ENCODE results near the gene DLG1. TPM values are rescaled to one million over a fixed set of nuclear protein-coding genes. Genes with fewer than 3 reads are reported as not detected.
A peak's percentile ranks its signal among the peaks of the same experiment; 100 is the strongest.

DLG1 gene
- polyA plus RNA-seq, 2 donors = 39.4 to 40.7 TPM

GRCh38 chr3:197030379-197031314 lies 267.8 kb downstream of the DLG1 start:
- 77 to 91% methylated on average over 28 to 31 of the region's 33 CpGs for WGBS, 2 donors
- Histone ChIP-seq H3K4me1 (ENCODE audit: control insufficient read depth in 2 of 2, insufficient read depth in 2 of 2, low read length in 1 of 2) (peaks cover 4% of the 10 kb centered on the region in 2 donors), H3K4me3 (ENCODE audit: low read depth in 1 of 2, low read length in 2 of 2) (no peak overlapping the region), H3K27ac (ENCODE audit: low read depth in 2 of 2, low read length in 1 of 2) (no peak overlapping the region), H3K36me3 (ENCODE audit: control insufficient read depth in 2 of 2, insufficient read depth in 2 of 2, low read length in 1 of 2) (no peaks in the 10 kb centered on the region), H3K27me3 (ENCODE audit: control insufficient read depth in 1 of 2, insufficient read depth in 2 of 2, low read length in 2 of 2) (no peaks in the 10 kb centered on the region), H3K9me3 (ENCODE audit: control insufficient read depth in 2 of 2, insufficient read depth in 1 of 2, low read depth in 1 of 2, low read length in 1 of 2) (no peaks in the 10 kb centered on the region)

GRCh38 chr3:197029511-197030167 lies 268.8 kb downstream of the DLG1 start, which contains the start of gene MELTF:
MELTF (minus strand) TSS chr3:197029817; CDS start chr3:197029702, 115 bp downstream.
- no peaks in the 10 kb centered on the region for H3K27me3 ChIP-seq (ENCODE audit: control insufficient read depth in 1 of 2, insufficient read depth in 2 of 2, low read length in 2 of 2)
- H3K9me3 ChIP-seq (ENCODE audit: control insufficient read depth in 2 of 2, insufficient read depth in 1 of 2, low read depth in 1 of 2, low read length in 1 of 2) = no peaks in the 10 kb centered on the region
- H3K4me1 ChIP-seq (ENCODE audit: control insufficient read depth in 2 of 2, insufficient read depth in 2 of 2, low read length in 1 of 2) = peaks cover 4% of the 10 kb centered on the region in 2 donors
- WGBS, 2 donors = 2% methylated on average over 41 to 60 of the region's 60 CpGs
- H3K27ac ChIP-seq (ENCODE audit: low read depth in 2 of 2, low read length in 1 of 2) = no peak within 1 kb of the TSS
- peak within 1 kb of the TSS; percentile 38 to 45 for H3K4me3 ChIP-seq (ENCODE audit: low read depth in 1 of 2, low read length in 2 of 2)
- no peaks in the 10 kb centered on the region for H3K36me3 ChIP-seq (ENCODE audit: control insufficient read depth in 2 of 2, insufficient read depth in 2 of 2, low read length in 1 of 2)

- Histone ChIP-seq H3K36me3 (ENCODE audit: control insufficient read depth in 2 of 2, insufficient read depth in 2 of 2, low read length in 1 of 2) (no peaks in the 10 kb centered on the region), H3K4me1 (ENCODE audit: control insufficient read depth in 2 of 2, insufficient read depth in 2 of 2, low read length in 1 of 2) (peaks cover 4% of the 10 kb centered on the region in 2 donors), H3K9me3 (ENCODE audit: control insufficient read depth in 2 of 2, insufficient read depth in 1 of 2, low read depth in 1 of 2, low read length in 1 of 2) (no peaks in the 10 kb centered on the region), H3K27ac (ENCODE audit: low read depth in 2 of 2, low read length in 1 of 2) (no peak overlapping the region), H3K4me3 (ENCODE audit: low read depth in 1 of 2, low read length in 2 of 2) (peak overlapping the region; percentile 38 to 45), H3K27me3 (ENCODE audit: control insufficient read depth in 1 of 2, insufficient read depth in 2 of 2, low read length in 2 of 2) (no peaks in the 10 kb centered on the region)
- 6 to 7% methylated on average over 51 to 67 of the region's 67 CpGs for WGBS, 2 donors
Observed at GRCh38 chr3:197028728-197029510, 269.5 kb downstream of the DLG1 start.

GRCh38 chr3:197027896-197028727 lies 270.3 kb downstream of the DLG1 start:
- Histone ChIP-seq H3K27ac (ENCODE audit: low read depth in 2 of 2, low read length in 1 of 2) (no peak overlapping the region), H3K4me3 (ENCODE audit: low read depth in 1 of 2, low read length in 2 of 2) (no peak overlapping the region), H3K27me3 (ENCODE audit: control insufficient read depth in 1 of 2, insufficient read depth in 2 of 2, low read length in 2 of 2) (no peaks in the 10 kb centered on the region), H3K4me1 (ENCODE audit: control insufficient read depth in 2 of 2, insufficient read depth in 2 of 2, low read length in 1 of 2) (peaks cover 4% of the 10 kb centered on the region in 2 donors), H3K36me3 (ENCODE audit: control insufficient read depth in 2 of 2, insufficient read depth in 2 of 2, low read length in 1 of 2) (no peaks in the 10 kb centered on the region), H3K9me3 (ENCODE audit: control insufficient read depth in 2 of 2, insufficient read depth in 1 of 2, low read depth in 1 of 2, low read length in 1 of 2) (no peaks in the 10 kb centered on the region)
- 77 to 80% methylated on average over 17 to 22 of the region's 22 CpGs for WGBS, 2 donors

GRCh38 chr3:197027151-197027895 lies 271.1 kb downstream of the DLG1 start:
- Histone ChIP-seq H3K36me3 (ENCODE audit: control insufficient read depth in 2 of 2, insufficient read depth in 2 of 2, low read length in 1 of 2) (no peaks in the 10 kb centered on the region), H3K4me3 (ENCODE audit: low read depth in 1 of 2, low read length in 2 of 2) (no peak overlapping the region), H3K4me1 (ENCODE audit: control insufficient read depth in 2 of 2, insufficient read depth in 2 of 2, low read length in 1 of 2) (peaks cover 4% of the 10 kb centered on the region in 2 donors), H3K9me3 (ENCODE audit: control insufficient read depth in 2 of 2, insufficient read depth in 1 of 2, low read depth in 1 of 2, low read length in 1 of 2) (no peaks in the 10 kb centered on the region), H3K27ac (ENCODE audit: low read depth in 2 of 2, low read length in 1 of 2) (no peak overlapping the region), H3K27me3 (ENCODE audit: control insufficient read depth in 1 of 2, insufficient read depth in 2 of 2, low read length in 2 of 2) (no peaks in the 10 kb centered on the region)
- 92 to 94% methylated on average over 27 to 29 of the region's 29 CpGs for WGBS, 2 donors

- peaks cover 0 to 3% of the 10 kb centered on the region in 2 donors for H3K9me3 ChIP-seq (ENCODE audit: control insufficient read depth in 2 of 2, insufficient read depth in 1 of 2, low read depth in 1 of 2, low read length in 1 of 2)
- no peaks in the 10 kb centered on the region for H3K36me3 ChIP-seq (ENCODE audit: control insufficient read depth in 2 of 2, insufficient read depth in 2 of 2, low read length in 1 of 2)
- H3K4me1 ChIP-seq (ENCODE audit: control insufficient read depth in 2 of 2, insufficient read depth in 2 of 2, low read length in 1 of 2) = peaks cover 4 to 7% of the 10 kb centered on the region in 2 donors
- H3K4me3 ChIP-seq (ENCODE audit: low read depth in 1 of 2, low read length in 2 of 2) = no peak overlapping the region
- no peak overlapping the region for H3K27ac ChIP-seq (ENCODE audit: low read depth in 2 of 2, low read length in 1 of 2)
- 89 to 91% methylated on average over 7 to 9 of the region's 9 CpGs for WGBS, 2 donors
- H3K27me3 ChIP-seq (ENCODE audit: control insufficient read depth in 1 of 2, insufficient read depth in 2 of 2, low read length in 2 of 2) = no peaks in the 10 kb centered on the region
Observed at GRCh38 chr3:197026481-197026866, 271.9 kb downstream of the DLG1 start.

- Histone ChIP-seq H3K4me1 (ENCODE audit: control insufficient read depth in 2 of 2, insufficient read depth in 2 of 2, low read length in 1 of 2) (peaks cover 4 to 7% of the 10 kb centered on the region in 2 donors), H3K4me3 (ENCODE audit: low read depth in 1 of 2, low read length in 2 of 2) (no peak overlapping the region), H3K27me3 (ENCODE audit: control insufficient read depth in 1 of 2, insufficient read depth in 2 of 2, low read length in 2 of 2) (no peaks in the 10 kb centered on the region), H3K27ac (ENCODE audit: low read depth in 2 of 2, low read length in 1 of 2) (no peak overlapping the region), H3K9me3 (ENCODE audit: control insufficient read depth in 2 of 2, insufficient read depth in 1 of 2, low read depth in 1 of 2, low read length in 1 of 2) (peaks cover 0 to 3% of the 10 kb centered on the region in 2 donors), H3K36me3 (ENCODE audit: control insufficient read depth in 2 of 2, insufficient read depth in 2 of 2, low read length in 1 of 2) (no peaks in the 10 kb centered on the region)
- WGBS, 2 donors = 89 to 90% methylated on average over 21 of the region's 21 CpGs
Observed at GRCh38 chr3:197025736-197026480, 272.5 kb downstream of the DLG1 start.
